Peyer's patch (tissue), 4 donors: ENCODE data around the gene DOCK8.
"Not testable (repeated sequence)": the region's sequence is repeated elsewhere in the genome, so short reads cannot be mapped to it uniquely, and the experiment has no call there.

Experiments
- CTCF ChIP-seq, 6 experiments: fragments of 450-650 bp in 4 of 6; fragments of 200-600 bp in 2 of 6; sonication (generic) in 1 of 6; IDR thresholded peaks; one replicate each; pipeline ENCODE4 v1.5.1; 2017 to 2019; ENCODE audit warnings: antibody characterized with exemption in 6 of 6, mild to moderate bottlenecking in 3 of 6, moderate library complexity in 1 of 6
- POLR2A ChIP-seq, 2 donors: fragments of 450-650 bp; IDR thresholded peaks; one replicate each; pipeline ENCODE4 v1.5.1; 2017; ENCODE audit warnings: antibody characterized with exemption in 2 of 2, mild to moderate bottlenecking in 2 of 2, moderate library complexity in 2 of 2

- TF ChIP-seq CTCF, POLR2A (IDR thresholded peaks at IDR 0.05): not testable (repeated sequence)
These were observed 19.0 kb downstream of the DOCK8 start for GRCh38 chr9:233708-234107.
